Lower leg skin (tissue), 4 donors: Measurements from ENCODE around the gene C5orf63. TPM values are rescaled to one million over a fixed set of nuclear protein-coding genes. Genes with fewer than 3 reads are reported as not detected.
"Not testable (repeated sequence)": the region's sequence is repeated elsewhere in the genome, so short reads cannot be mapped to it uniquely, and the experiment has no call there.

Experiments
- DNase-seq, 2 donors: peaks; one replicate each; pipeline ENCODE4 v3.0.0-alpha.2; 2019; ENCODE audit warnings: low spot score in 2 of 2
- H3K4me3 ChIP-seq: fragments of 200-600 bp; sonication (generic); 2 replicates; pipeline ENCODE4 v1.5.1; 2017; ENCODE audit warnings: mild to moderate bottlenecking, low read depth; ENCODE audit not compliant: poor library complexity, severe bottlenecking
- CTCF ChIP-seq, 3 donors: fragments of 450-650 bp; IDR thresholded peaks; one replicate each; pipeline ENCODE4 v1.5.1; 2016; ENCODE audit warnings: antibody characterized with exemption in 3 of 3, mild to moderate bottlenecking in 3 of 3, moderate library complexity in 2 of 3
- POLR2A ChIP-seq, 2 donors: fragments of 450-650 bp; IDR thresholded peaks; one replicate each; pipeline ENCODE4 v1.6.1; 2016 to 2017; ENCODE audit warnings: antibody characterized with exemption in 2 of 2, mild to moderate bottlenecking in 1 of 2, moderate library complexity in 1 of 2
- WGBS, 2 donors: methylation state at CpG; one replicate each; pipeline ENCODE4 v1.1.5; 2018; 5-methylcytosine and 5-hydroxymethylcytosine counted together
- intact Hi-C: fragments of 100-400 bp; cut with DNase I; formaldehyde crosslinking; loops from one replicate; pipeline ENCODE4 v1.15.0; 2023; ENCODE audit warnings: low total_unique reads
- total RNA-seq, 4 donors: library from RNA; depleted of rRNA; stranded (reverse); fragments of >200 nt; gene quantifications; one replicate each; pipeline ENCODE4 v1.1.0, GENCODE V29; 2016

C5orf63 gene
- total RNA-seq, 4 donors from 2014 or later = 0.91 to 3.3 (median 1.7) TPM

DNA sequence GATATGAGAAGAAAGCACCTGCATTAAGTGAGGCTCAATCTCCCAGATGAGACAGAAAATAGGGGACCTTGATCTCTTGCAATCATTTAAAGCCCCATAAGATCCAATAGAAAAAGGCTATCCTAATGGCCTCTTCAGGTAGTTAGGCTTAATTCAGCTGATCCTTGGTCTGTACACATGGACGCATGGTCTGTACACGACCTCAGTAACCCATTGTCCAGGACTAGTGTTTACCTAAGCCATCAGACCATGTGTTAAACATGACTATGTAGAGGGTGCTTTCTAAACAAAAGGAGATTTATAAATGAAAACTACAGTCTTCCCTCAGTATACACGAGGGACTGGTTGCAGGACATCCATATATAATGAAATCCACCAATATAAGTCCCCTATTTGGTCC, 50.5 kb downstream of the C5orf63 start:
- TF ChIP-seq CTCF (IDR thresholded peaks at IDR 0.05) (no peak), POLR2A (IDR thresholded peaks at IDR 0.05) (no peak)
- no peak overlapping the region for H3K4me3 ChIP-seq
- 90 to 96% methylated on average over 3 of the region's 3 CpGs for WGBS, 2 donors
- no peak for DNase-seq
- intact Hi-C loops = no loop called here

DNA sequence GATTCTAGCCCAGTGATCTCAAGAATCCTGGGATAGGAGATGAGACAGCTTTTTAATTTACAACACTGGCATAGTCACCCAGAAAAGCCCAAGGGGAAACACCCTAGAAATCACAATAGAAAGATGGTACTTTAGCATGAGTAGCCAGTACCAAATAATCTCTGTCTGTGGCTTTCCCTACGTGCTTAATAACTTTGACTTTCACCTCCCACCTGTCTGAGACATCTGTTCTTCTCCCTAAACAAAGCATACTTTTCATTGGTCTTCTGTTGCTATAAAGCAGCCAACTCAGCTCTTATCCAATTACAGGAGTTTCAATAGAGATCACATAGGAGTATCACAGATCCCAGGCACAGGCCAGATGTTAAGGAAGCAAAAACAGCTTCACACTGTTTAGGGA, 53.4 kb downstream of the C5orf63 start:
- intact Hi-C loops = no loop called here
- DNase-seq = no peak
- 69 to 71% methylated on average over 1 of the region's 1 CpG for WGBS, 2 donors
- TF ChIP-seq CTCF (IDR thresholded peaks at IDR 0.05) (no peak), POLR2A (IDR thresholded peaks at IDR 0.05) (no peak)
- H3K4me3 ChIP-seq = no peak overlapping the region

DNA sequence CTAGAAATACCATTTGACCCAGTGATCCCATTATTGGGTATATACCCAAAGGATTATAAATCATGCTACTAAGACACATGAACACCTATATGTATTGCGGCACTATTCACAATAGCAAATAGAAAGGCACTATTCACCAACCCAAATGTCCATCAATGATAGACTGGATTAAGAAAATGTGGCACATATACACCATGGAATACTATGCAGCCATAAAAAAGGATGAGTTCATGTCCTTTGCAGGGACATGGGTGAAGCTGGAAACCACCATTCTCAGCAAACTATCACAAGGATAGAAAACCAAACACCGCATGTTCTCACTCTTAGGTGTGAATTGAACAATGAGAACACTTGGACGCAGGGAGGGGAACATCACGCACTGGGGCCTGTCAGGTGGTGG, 56.6 kb downstream of the C5orf63 start:
- intact Hi-C loops, DNase-seq, H3K4me3 ChIP-seq: not testable (repeated sequence)
- 93 to 98% methylated on average over 4 of the region's 4 CpGs for WGBS, 2 donors

GRCh38 chr5:127015716-127016115, 57.6 kb downstream of the C5orf63 start:
- intact Hi-C loops = no loop called here
- no peak overlapping the region for H3K4me3 ChIP-seq
- DNase-seq = no peak
- TF ChIP-seq POLR2A (IDR thresholded peaks at IDR 0.05) (no peak), CTCF (IDR thresholded peaks at IDR 0.05) (no peak)
- WGBS, 2 donors = 75 to 79% methylated on average over 4 of the region's 4 CpGs

- TF ChIP-seq POLR2A (IDR thresholded peaks at IDR 0.05) (no peak), CTCF (IDR thresholded peaks at IDR 0.05) (no peak)
- DNase-seq = no peak
- 81 to 82% methylated on average over 1 of the region's 1 CpG for WGBS, 2 donors
- H3K4me3 ChIP-seq = no peak overlapping the region
- intact Hi-C loops = no loop called here
Measured at GRCh38 chr5:127014573-127014972, 58.7 kb downstream of the C5orf63 start.

DNA sequence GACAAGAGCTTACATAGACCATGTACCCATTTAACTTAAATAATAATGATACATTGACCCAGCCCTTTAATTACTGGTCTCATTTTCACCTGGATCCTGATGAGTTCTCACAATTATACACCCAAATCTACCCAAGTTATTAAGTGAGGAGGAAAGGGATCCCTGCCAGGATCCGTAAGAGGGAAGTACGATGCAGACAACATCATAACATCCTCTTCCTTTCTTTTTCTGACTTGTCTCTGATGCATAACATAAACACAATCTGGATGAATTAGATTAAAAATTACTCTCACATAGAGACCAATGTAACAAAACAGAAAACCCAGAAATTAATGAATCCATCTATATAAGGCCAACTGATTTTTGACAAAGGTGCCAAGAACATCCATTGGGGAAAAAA, 59.9 kb downstream of the C5orf63 start:
- no peak overlapping the region for H3K4me3 ChIP-seq
- TF ChIP-seq POLR2A (IDR thresholded peaks at IDR 0.05) (no peak), CTCF (IDR thresholded peaks at IDR 0.05) (no peak)
- intact Hi-C loops = no loop called here
- 74 to 79% methylated on average over 2 of the region's 2 CpGs for WGBS, 2 donors
- no peak for DNase-seq
